WI38 (cell line): ENCODE results near the gene GRM3.

Source experiments
- H3K4me3 ChIP-seq: 2 replicates; pipeline ENCODE4 v1.5.1; 2011; ENCODE audit warnings: low read depth, mild to moderate bottlenecking, control low read depth, low read length
- TF ChIP-seq, protein P1 (sequence below): IDR thresholded peaks from 2 replicates; pipeline ENCODE4 v1.5.1; 2012; ENCODE audit warnings: low read depth, mild to moderate bottlenecking, control low read depth, low read length

GRM3 gene

GRCh38 chr7:86846494-86847190 is 202.9 kb downstream of the GRM3 start:
- TF ChIP-seq, protein P1, sequence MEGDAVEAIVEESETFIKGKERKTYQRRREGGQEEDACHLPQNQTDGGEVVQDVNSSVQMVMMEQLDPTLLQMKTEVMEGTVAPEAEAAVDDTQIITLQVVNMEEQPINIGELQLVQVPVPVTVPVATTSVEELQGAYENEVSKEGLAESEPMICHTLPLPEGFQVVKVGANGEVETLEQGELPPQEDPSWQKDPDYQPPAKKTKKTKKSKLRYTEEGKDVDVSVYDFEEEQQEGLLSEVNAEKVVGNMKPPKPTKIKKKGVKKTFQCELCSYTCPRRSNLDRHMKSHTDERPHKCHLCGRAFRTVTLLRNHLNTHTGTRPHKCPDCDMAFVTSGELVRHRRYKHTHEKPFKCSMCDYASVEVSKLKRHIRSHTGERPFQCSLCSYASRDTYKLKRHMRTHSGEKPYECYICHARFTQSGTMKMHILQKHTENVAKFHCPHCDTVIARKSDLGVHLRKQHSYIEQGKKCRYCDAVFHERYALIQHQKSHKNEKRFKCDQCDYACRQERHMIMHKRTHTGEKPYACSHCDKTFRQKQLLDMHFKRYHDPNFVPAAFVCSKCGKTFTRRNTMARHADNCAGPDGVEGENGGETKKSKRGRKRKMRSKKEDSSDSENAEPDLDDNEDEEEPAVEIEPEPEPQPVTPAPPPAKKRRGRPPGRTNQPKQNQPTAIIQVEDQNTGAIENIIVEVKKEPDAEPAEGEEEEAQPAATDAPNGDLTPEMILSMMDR = no peak
- no peak overlapping the region for H3K4me3 ChIP-seq

- TF ChIP-seq, protein P1 = no peak
- H3K4me3 ChIP-seq = no peak overlapping the region
Observed at GRCh38 chr7:86848226-86848625, 204.5 kb downstream of the GRM3 start.

- TF ChIP-seq, protein P1 = no peak
- no peak overlapping the region for H3K4me3 ChIP-seq
Observed at GRCh38 chr7:86851566-86851965, 207.9 kb downstream of the GRM3 start.

- TF ChIP-seq, protein P1 = no peak
- no peak overlapping the region for H3K4me3 ChIP-seq
Observed at GRCh38 chr7:86863452-86863851, 219.7 kb downstream of the GRM3 start.

DNA sequence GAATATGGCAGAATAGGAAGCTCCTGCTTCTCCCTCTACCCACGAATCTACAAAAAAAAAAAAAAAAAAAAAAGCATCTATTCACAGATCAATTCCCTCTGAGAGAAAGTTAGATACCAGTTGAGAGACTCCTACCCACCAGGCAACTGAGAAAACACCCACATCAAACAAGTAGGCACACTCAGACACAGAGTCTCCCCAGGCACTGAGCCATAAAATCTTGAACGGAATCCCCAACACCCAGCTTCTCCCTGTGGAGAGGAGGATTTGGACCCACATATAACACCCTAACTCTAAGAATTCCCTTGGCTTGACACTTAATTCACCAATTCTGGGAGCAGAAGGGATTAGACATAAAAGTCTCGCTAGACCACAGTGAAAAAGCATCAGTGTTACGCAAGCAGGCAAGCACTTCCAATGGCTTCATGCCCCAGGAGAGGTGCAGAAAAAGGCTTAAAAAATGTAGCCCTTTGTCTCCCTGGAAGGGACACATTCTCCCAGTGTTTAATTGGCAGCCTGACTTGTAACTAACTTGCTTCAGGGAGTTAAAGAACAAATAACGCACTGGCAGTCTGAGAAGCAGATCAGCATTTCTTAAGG is 223.6 kb downstream of the GRM3 start:
- no peak overlapping the region for H3K4me3 ChIP-seq
- TF ChIP-seq, protein P1 = no peak

- H3K4me3 ChIP-seq = no peak overlapping the region
- TF ChIP-seq, protein P1 = no peak
Observed at GRCh38 chr7:86876146-86876545, 232.4 kb downstream of the GRM3 start.

- no peak overlapping the region for H3K4me3 ChIP-seq
- TF ChIP-seq, protein P1 = no peak
Observed at GRCh38 chr7:86884152-86884551, 240.4 kb downstream of the GRM3 start.
